ENCODE results near the gene ZNF32.

GRCh38 chr10:43676901-43677300 lies 28.2 kb upstream of the ZNF32 start:
- TF ChIP-seq, protein P1, sequence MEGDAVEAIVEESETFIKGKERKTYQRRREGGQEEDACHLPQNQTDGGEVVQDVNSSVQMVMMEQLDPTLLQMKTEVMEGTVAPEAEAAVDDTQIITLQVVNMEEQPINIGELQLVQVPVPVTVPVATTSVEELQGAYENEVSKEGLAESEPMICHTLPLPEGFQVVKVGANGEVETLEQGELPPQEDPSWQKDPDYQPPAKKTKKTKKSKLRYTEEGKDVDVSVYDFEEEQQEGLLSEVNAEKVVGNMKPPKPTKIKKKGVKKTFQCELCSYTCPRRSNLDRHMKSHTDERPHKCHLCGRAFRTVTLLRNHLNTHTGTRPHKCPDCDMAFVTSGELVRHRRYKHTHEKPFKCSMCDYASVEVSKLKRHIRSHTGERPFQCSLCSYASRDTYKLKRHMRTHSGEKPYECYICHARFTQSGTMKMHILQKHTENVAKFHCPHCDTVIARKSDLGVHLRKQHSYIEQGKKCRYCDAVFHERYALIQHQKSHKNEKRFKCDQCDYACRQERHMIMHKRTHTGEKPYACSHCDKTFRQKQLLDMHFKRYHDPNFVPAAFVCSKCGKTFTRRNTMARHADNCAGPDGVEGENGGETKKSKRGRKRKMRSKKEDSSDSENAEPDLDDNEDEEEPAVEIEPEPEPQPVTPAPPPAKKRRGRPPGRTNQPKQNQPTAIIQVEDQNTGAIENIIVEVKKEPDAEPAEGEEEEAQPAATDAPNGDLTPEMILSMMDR (IDR thresholded peaks at IDR 0.05; ENCODE audit: insufficient read depth, low read length, poor library complexity, severe bottlenecking) = no peak
- no peak for TF ChIP-seq EZH2phosphoT487 (conservative IDR thresholded peaks at IDR 0.05; ENCODE audit: low read length)
